Endothelial cell of umbilical vein (primary cell): ENCODE measurements around the gene SPOPL. TPM values are rescaled to one million over a fixed set of nuclear protein-coding genes. Genes with fewer than 3 reads are reported as not detected.

Experiments
- BruUV-seq: library from RNA; stranded (reverse); fragments of 400-500 nt; replicated peaks from 2 replicates; lab custom pipeline; 2021; lab: Mats Ljungman, UMichigan
- CTCF ChIA-PET: fragments of 300-600, 350-600 bp; sonication (Branson Sonifier 250); formaldehyde crosslinking; loops from one replicate; lab custom pipeline; 2021; ENCODE audit warnings: antibody characterized with exemption, inconsistent platforms; lab: Charles Lee
- POLR2A ChIA-PET: fragments of 300-600, 350-600 bp; sonication (Branson Sonifier 250); formaldehyde crosslinking; loops from one replicate; lab custom pipeline; 2021; ENCODE audit warnings: antibody characterized with exemption, inconsistent platforms; lab: Charles Lee
- DNase-seq: peaks from one replicate; pipeline ENCODE4 v3.0.0-alpha.2; 2011; ENCODE audit warnings: low read depth, low spot score
- FAIRE-seq: peaks from 2 replicates; lab custom pipeline; 2011; peaks lifted over from hg19 to GRCh38; lab: Jason Lieb, UNC
- H2AFZ ChIP-seq: 2 replicates; pipeline ENCODE4 v1.6.0; 2012; ENCODE audit warnings: low read depth, low read length, control low read depth, inconsistent platforms
- H3K27ac ChIP-seq: 2 replicates; pipeline ENCODE4 v1.5.1; 2011; ENCODE audit warnings: low read depth, mild to moderate bottlenecking, control low read depth, low read length, moderate library complexity; ENCODE audit not compliant: insufficient read depth
- H3K27me3 ChIP-seq, 2 experiments: 2 replicates each; pipeline versions ENCODE4 v1.6.0 to v1.6.1; 2011; ENCODE audit warnings: low read length in 2 of 2, mixed read lengths in 1 of 2; ENCODE audit not compliant: control insufficient read depth in 2 of 2, insufficient read depth in 2 of 2
- H3K36me3 ChIP-seq, 2 experiments: 2 replicates in 1 of 2; 3 replicates in 1 of 2; pipeline ENCODE4 v1.5.1; 2011; ENCODE audit warnings: low read length in 2 of 2, mild to moderate bottlenecking in 1 of 2, moderate library complexity in 1 of 2; ENCODE audit not compliant: control insufficient read depth in 2 of 2, insufficient read depth in 2 of 2; ENCODE audit errors: extremely low read depth in 1 of 2
- H3K4me1 ChIP-seq: 3 replicates; pipeline ENCODE4 v1.5.1; 2011; ENCODE audit warnings: mild to moderate bottlenecking, low read length; ENCODE audit not compliant: control insufficient read depth, insufficient read depth; ENCODE audit errors: extremely low read depth
- H3K4me2 ChIP-seq: 2 replicates; pipeline ENCODE4 v1.6.1; 2011; ENCODE audit warnings: low read length, control low read depth, mixed read lengths; ENCODE audit not compliant: insufficient read depth
- H3K4me3 ChIP-seq, 3 experiments: fragments of 200-600 bp in 1 of 3; sonication (generic), shearing (Covaris generic) in 1 of 3; replicated peaks in 1 of 3; 2 replicates each; pipeline ENCODE4 v1.5.1; 2011 to 2016; ENCODE audit warnings: control low read depth in 3 of 3, low read length in 3 of 3, mild to moderate bottlenecking in 2 of 3, inconsistent platforms in 1 of 3, low read depth in 1 of 3, moderate library complexity in 1 of 3; ENCODE audit not compliant: insufficient read depth in 1 of 3
- H3K79me2 ChIP-seq: 2 replicates; pipeline ENCODE4 v1.6.0; 2012; ENCODE audit warnings: low read length, inconsistent platforms; ENCODE audit not compliant: control insufficient read depth, insufficient read depth
- H3K9ac ChIP-seq: replicated peaks from 2 replicates; pipeline ENCODE3; 2011; ENCODE audit warnings: low read length, control low read depth; ENCODE audit not compliant: insufficient read depth; ENCODE audit errors: extremely low read depth
- H3K9me1 ChIP-seq: replicated peaks from 3 replicates; pipeline ENCODE4 v1.6.0; 2011; ENCODE audit warnings: mild to moderate bottlenecking, low read length; ENCODE audit not compliant: control insufficient read depth, insufficient read depth; ENCODE audit errors: extremely low read depth
- H3K9me3 ChIP-seq: replicated peaks from 2 replicates; pipeline ENCODE4 v1.5.1; 2012; ENCODE audit warnings: low read length, inconsistent platforms; ENCODE audit not compliant: control insufficient read depth, insufficient read depth
- H4K20me1 ChIP-seq: replicated peaks from 2 replicates; pipeline ENCODE3; 2011; ENCODE audit warnings: mild to moderate bottlenecking, low read length; ENCODE audit not compliant: control insufficient read depth, insufficient read depth; ENCODE audit errors: extremely low read depth
- CTCF ChIP-seq, 2 donors: IDR thresholded peaks; 1 replicate in 1 of 2; 2 replicates in 1 of 2; pipeline ENCODE4 v1.5.1; 2011; ENCODE audit warnings: low read length in 2 of 2, mild to moderate bottlenecking in 2 of 2, moderate library complexity in 2 of 2, control low read depth in 1 of 2, inconsistent platforms in 1 of 2, low read depth in 1 of 2; ENCODE audit not compliant: insufficient read depth in 1 of 2; ENCODE audit errors: extremely low read depth in 1 of 2
- EZH2 ChIP-seq: IDR thresholded peaks from 2 replicates; pipeline ENCODE4 v1.6.1; 2012; ENCODE audit warnings: borderline replicate concordance, low read depth, mild to moderate bottlenecking, moderate library complexity, low read length, inconsistent platforms; ENCODE audit not compliant: severe bottlenecking
- FOS ChIP-seq: IDR thresholded peaks from 2 replicates; pipeline ENCODE4 v1.6.1; 2011; ENCODE audit warnings: mild to moderate bottlenecking, low read length, moderate library complexity, borderline replicate concordance; ENCODE audit not compliant: insufficient read depth
- GATA2 ChIP-seq: IDR thresholded peaks from 2 replicates; pipeline ENCODE4 v1.7.0; 2011; ENCODE audit warnings: low read depth, mild to moderate bottlenecking, moderate library complexity, mixed read lengths, low read length; ENCODE audit not compliant: insufficient read length, insufficient read depth
- JUN ChIP-seq: IDR thresholded peaks from 2 replicates; pipeline ENCODE4 v1.6.1; 2011; ENCODE audit warnings: borderline replicate concordance, low read depth; ENCODE audit not compliant: insufficient read length, insufficient read depth
- MAX ChIP-seq: IDR thresholded peaks from 2 replicates; pipeline ENCODE4 v1.6.1; 2011; ENCODE audit not compliant: insufficient read depth, insufficient read length
- MYC ChIP-seq: IDR thresholded peaks from one replicate; pipeline ENCODE4 v1.6.1; 2011; ENCODE audit warnings: mild to moderate bottlenecking, low read depth, low read length
- POLR2A ChIP-seq: IDR thresholded peaks from 2 replicates; pipeline ENCODE4 v1.6.1; 2012; ENCODE audit warnings: low read depth, mild to moderate bottlenecking, control low read depth, low read length
- POLR2AphosphoS5 ChIP-seq: IDR thresholded peaks from 2 replicates; pipeline ENCODE4 v1.6.1; 2012; ENCODE audit warnings: low read depth, mild to moderate bottlenecking, control low read depth, low read length, moderate library complexity; ENCODE audit not compliant: insufficient read depth
- dilution Hi-C: fragments of 300-500 bp; cut with MboI; formaldehyde crosslinking; loops from one replicate; pipeline ENCODE4 v1.15.0; 2019; ENCODE audit warnings: low sequenced_read_pairs; ENCODE audit not compliant: extremely low pct_ligation_motif_present
- intact Hi-C: fragments of 100-400 bp; cut with micrococcal nuclease; formaldehyde crosslinking; loops from one replicate; pipeline ENCODE4 v1.10.0; 2022
- polyA plus RNA-seq, 4 experiments: library from polyadenylated mRNA; depleted of rRNA in 3 of 4; stranded (reverse) in 3 of 4; unstranded in 1 of 4; fragments of >200 nt; gene quantifications; 2 replicates each; pipeline versions ENCODE4 v1.2.1 to v1.2.3, GENCODE V29; 2011 to 2012; ENCODE audit warnings: missing spikeins in 1 of 4
- total RNA-seq: library from RNA; stranded (reverse); gene quantifications from 2 replicates; pipeline ENCODE4 v1.2.3, GENCODE V29; 2021

The SPOPL gene
- total and polyA plus RNA-seq, 2 donors (not counting 3 experiments of a cell fraction or from before 2014, with no cell fraction given), result 3.1 to 17.4 TPM

DNA sequence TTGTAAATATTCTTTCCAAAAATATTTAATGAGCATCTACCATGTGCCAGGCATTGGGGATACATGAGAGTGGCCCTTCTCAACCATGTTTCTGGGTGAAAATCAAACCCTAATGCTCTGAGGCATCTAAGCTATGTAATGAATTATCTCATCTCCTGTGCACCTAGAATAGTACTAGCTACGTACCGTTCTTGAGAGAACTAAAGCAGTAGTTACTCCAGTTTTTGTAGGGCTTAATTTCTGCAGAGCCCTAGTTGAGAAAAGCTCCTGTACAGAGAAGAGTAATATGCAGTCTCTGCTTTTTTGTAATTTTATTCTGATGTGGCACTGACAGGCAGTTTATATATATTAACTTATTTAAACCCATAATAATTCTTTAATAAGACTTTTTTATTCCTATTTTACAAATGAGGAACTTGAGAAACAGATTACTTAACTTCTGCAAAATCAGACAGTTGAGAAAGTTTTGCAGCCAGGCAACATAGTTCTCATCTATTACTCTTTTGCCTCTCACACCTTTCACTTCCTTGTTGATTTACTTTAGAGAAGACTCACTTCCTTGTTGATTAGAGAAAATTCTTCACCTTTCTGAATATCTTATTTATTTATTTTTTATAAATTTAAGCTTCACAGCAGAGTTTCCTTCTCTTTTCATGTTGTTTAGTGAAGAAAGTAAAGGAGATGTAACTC is 3.1 kb downstream of the SPOPL start:
- H2AFZ ChIP-seq, result no peak overlapping the region
- BruUV-seq, result no TSS peak
- no peaks in the 10 kb centered on the region for H3K9me3 ChIP-seq
- DNase-seq, result no peak
- H3K9ac ChIP-seq, result no peak overlapping the region
- ChIA-PET POLR2A (no interaction called here), CTCF (interaction anchor here (2.6 kb wide), 1 partner anchor 11 kb away, joined by 7 read pairs; no protein-coding TSS in a partner anchor)
- peaks cover 26% of the 10 kb centered on the region for H3K4me1 ChIP-seq
- no peak for FAIRE-seq
- intact Hi-C loops (loop anchor here (5.0 to 10.0 kb wide), 4 partner anchors 103 to 557 kb away; partner anchors contain the start of gene NXPH2), dilution Hi-C loops (no loop called here)
- H3K27ac ChIP-seq, result no peak overlapping the region
- H3K36me3 ChIP-seq, result no peaks in the 10 kb centered on the region
- H4K20me1 ChIP-seq, result peaks cover 4% of the 10 kb centered on the region
- no peaks in the 10 kb centered on the region for H3K27me3 ChIP-seq
- no peak overlapping the region for H3K4me3 ChIP-seq
- TF ChIP-seq POLR2A (no peak), EZH2 (no peak), FOS (no peak), JUN (no peak), GATA2 (no peak), CTCF (IDR thresholded peaks at IDR 0.05; ENCODE audit: extremely low read depth in 1 of 2, insufficient read depth in 1 of 2, low read depth in 1 of 2, low read length in 2 of 2) (no peak), MAX (no peak), MYC (no peak), POLR2AphosphoS5 (no peak)
- no peaks in the 10 kb centered on the region for H3K9me1 ChIP-seq
- peaks cover 64% of the 10 kb centered on the region for H3K79me2 ChIP-seq
- H3K4me2 ChIP-seq, result no peak overlapping the region
